Activated CD4-positive, CD25-positive, alpha-beta regulatory T cell (primary cell): ENCODE results near the gene FOCAD.
"Not testable (repeated sequence)": the region's sequence is repeated elsewhere in the genome, so short reads cannot be mapped to it uniquely, and the experiment has no call there.

ENCODE experiments used
- DNase-seq, 4 experiments: peaks; one replicate each; lab custom pipeline; 2025; lab: John Stamatoyannopoulos, UW

Gene FOCAD

DNA sequence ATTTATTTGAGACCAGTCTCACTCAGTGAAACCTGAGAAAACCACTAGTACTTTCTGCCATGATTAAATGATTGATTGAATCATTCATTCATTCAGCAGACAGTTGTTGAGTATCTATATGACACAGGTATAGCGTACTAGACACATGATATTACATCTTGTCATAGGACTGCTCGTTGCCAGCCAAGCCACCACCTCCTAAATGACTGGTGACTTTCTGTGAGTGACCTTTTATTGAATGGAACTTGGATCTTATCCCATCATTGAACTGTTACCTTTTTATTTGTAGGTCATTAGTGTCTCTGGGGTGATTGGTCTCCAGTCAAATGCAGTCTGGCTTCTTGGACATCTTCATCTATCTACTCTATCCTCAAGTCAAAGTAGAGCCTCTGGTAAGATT, 266.6 kb downstream of the FOCAD start:
- no peak for DNase-seq

DNA sequence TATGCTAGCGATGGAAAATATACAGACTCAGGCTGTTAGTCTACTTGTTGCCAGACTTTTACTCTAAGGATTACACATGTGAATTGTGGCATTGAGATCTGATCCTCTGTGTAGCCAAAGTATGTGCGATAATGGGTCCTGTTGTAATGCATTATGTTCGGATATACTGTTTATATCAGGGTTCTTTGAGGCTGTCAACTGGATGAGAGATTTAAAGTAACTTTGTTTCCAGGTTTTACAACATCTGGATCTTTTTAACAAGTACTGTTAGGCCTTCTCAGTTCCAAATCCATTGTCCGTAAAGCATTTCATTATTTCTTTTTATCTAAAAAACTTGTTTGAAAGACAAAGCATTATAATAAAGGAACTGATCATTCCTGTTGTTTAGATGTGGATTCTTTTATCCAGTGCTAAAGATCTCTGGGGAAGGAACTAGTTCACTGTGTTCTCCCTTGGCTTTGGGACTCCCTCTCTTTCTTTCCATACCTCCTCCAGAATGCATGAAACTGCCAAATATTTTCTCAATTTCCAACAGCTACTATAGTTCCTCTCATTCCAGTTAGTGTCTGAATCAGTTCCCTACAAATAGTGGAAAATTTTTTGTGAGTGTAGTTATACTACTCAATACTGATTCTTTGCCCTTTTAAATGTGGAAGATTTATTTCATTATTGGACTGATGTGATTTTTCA, 278.6 kb downstream of the FOCAD start:
- no peak for DNase-seq

DNA sequence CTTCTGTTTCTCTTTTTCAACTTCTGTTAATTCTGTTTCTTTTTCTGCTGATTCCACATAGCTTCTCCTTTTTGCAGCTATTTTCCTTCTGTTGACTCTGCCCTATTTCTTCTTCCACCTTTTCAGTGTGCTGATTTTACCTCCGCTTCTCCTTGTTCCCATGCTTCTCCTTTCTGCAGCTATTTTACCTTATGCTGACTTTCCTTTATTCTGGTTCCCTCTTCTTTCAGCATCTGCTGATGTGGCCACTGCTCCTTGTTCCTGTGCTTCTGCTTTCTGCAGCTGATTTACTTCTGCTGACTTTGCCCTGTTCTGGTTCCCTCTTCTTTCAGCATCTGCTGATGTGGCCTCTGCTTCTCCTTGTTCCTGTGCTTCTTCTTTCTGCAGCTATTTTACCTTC, 288.6 kb downstream of the FOCAD start:
- no peak for DNase-seq

DNA sequence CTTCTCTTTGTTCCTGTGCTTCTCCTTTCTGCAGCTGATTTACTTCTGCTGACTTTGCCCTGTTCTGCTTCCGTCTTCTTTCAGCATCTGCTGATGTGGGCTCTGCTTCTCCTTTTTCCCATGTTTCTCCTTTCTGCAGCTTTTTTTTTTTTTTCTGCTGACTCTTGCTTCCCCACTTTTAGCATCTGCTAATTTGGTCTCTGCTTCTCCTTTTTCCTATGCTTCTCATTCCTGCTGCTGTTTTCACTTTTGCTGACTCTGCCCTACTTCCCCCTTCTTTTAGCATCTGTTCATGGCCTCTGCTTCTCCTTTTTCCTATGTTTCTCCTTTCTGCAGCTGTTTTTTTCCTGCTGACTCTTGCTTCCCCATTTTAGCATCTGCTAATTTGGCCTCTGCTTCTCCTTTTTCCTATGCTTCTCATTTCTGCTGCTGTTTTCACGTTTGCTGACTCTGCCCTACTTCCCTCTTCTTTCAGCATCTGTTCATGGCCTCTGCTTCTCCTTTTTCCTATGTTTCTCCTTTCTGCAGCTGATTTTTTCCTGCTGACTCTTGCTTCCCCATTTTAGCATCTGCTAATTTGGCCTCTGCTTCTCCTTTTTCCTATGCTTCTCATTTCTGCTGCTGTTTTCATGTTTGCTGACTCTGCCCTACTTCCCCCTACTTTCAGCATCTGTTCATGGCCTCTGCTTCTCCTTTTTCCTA, 289.3 kb downstream of the FOCAD start:
- DNase-seq, result not testable (repeated sequence)

DNA sequence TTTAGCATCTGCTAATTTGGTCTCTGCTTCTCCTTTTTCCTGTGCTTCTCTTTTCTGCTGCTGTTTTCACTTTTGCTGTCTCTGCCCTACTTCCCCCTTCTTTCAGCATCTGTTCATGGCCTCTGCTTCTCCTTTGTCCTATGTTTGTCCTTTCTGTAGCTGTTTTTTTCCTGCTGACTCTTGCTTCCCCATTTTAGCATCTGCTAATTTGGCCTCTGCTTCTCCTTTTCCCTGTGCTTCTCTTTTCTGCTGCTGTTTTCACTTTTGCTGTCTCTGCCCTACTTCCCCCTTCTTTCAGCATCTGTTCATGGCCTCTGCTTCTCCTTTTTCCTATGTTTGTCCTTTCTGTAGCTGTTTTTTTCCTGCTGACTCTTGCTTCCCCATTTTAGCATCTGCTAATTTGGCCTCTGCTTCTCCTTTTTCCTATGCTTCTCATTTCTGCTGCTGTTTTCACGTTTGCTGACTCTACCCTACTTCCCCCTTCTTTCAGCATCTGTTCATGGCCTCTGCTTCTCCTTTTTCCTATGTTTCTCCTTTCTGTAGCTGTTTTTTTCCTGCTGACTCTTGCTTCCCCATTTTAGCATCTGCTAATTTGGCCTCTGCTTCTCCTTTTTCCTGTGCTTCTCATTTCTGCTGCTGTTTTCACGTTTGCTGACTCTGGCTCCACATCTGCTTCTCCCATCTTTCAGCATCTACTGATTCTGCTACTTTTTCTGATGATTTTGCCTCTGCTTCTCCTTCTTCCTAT, 290.3 kb downstream of the FOCAD start:
- not testable (repeated sequence) for DNase-seq

DNA sequence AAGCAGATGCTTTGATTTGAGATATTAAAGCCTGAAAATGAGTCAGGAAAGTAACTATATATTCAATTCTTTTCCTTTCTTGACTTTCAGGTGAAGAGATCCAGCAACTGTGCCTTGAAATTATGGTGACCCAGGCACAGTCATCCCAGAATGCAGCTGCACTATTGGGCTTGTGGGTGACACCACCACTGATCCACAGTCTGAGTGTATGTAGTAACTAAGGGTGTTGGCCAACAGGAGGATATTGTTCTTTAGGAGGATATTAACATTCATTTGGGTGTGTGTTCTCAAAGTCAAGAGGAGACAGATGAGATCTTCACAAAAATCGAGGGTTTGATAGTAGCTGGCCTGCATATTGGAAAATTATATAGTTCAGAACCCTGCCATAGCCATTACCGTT, 294.2 kb downstream of the FOCAD start:
- DNase-seq, result no peak

DNA sequence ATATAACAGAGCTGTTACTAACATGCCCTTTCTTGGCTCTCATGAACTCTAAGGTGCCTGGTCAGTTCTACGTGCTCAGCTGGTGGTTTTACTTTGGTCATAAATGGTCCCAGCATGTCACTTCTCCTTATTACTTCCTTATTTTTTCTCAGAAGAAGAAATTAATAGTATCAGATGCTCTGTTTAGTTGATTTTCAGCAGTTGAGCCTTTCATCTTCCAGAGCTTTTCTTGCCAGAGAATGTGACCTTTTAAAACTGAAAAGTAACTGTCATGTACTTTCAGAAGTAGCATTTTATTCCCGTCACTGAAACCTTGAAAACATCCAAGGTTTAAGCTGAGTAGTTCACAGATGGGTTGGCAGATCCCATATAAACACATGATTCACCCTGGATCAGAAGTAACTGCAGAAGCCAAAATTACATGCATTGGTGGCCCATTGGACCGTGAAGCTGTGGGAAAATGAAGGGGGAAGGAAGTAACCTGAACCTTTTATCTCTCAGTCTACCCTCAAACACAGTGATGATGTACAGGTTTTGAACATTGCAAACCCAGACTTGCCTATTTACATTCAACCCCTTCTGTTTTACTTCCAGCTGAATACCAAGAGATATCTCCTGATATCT, 296.9 kb downstream of the FOCAD start:
- DNase-seq, result no peak

DNA sequence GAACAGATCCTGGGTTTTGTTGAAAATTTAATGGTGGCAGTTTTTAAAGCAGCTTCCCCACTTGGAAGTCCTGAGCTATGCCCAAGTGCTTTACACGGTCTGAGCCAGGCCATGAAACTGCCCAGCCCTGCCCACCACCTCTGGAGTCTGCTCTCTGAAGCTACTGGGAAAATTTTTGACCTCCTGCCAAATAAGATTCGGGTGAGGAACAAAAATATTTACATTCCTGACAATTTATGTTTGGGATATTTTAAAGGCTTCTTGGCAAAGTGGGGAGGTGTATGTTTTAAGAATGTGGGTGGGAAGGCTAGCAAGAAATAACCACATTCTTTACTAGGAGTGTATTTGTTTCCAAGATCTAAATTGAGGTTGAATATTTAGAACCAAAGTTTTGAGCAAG, 297.4 kb downstream of the FOCAD start:
- no peak for DNase-seq

DNA sequence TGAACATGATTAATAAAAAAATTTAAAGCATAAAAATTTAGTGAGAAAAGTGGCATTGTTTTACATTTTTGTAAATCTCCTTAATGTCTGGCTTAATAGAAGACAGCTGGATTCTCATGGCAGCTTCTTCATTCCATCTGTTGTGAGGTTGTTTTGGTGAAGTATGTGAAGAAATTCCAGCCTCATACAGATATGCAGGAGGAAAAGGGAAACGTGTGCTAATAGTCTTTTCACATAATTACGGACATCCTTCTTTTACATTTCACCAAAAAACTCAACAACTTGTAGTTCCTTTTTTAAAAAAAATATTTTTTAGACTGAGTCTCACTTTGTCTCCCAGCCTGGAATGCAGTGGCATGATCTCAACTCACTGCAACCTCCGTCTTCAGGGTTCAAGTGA, 300.4 kb downstream of the FOCAD start:
- DNase-seq, result no peak

DNA sequence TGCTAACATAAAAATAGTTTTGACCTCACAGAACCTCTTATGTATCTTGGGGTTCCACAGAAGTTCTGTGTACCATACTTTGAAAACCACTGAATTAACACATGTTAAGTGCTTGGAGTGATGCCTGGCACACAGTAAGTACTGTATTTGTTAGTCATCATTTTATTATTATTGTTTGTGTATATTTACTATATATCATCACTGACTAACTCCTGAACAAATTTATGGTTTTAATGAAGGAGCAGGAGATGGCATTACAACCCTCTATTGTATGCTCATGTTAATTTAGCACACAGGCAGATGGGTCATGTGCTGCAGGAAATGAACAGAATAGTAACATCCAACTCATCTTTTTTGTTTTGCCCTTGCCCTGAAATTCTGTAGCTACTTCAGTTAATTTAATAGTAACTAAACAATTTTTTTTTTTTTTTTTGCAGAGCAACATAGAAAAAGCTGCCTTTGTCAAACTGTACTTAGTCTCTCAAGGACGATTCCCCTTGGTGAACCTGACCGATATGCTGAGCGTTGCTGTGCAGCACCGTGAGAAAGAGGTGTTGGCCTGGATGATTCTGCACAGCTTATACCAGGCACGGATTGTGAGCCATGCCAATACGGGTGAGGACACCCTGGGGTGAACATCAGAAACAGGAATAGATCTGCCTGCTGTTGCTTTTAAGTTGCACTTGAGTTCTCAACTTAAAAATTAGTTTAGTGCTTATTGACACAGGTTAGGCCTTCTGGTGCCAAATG, 302.0 kb downstream of the FOCAD start:
- no peak for DNase-seq

DNA sequence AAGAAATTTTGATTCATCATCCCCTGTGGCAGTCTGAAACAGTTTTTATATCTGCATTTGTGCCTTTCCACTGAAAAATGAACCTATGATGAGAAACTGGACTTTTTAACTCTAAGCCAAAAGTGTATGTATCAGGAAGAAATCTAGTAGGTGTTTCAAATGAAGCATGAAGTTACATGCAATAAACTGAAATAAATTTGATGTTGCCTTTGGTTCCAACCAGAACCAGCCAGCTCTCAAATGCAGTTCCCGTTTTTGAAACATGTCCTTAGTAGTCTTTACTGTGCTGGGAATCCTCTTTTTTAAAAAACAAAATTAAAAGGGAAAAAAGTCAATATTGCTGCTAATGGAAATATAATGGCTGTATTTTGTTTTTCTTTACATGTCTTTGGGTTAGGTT, 303.5 kb downstream of the FOCAD start:
- no peak for DNase-seq

DNA sequence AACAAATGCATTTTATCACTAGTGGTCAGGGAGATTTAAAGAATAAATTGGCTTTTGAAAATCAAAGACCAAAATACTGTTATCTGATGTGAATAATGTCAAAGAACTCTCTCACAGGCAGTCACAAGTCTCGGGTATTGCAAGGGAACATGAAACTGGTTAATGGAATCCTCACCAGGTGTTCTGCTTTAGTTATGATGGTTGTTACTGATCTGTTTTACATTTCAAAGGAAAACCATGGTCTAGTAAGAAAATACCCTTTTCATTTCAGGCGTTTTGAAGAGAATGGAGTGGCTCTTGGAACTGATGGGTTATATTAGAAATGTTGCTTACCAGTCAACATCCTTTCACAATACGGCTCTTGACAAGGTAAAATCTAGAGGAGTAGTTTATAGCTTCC, 304.0 kb downstream of the FOCAD start:
- DNase-seq, result no peak

DNA sequence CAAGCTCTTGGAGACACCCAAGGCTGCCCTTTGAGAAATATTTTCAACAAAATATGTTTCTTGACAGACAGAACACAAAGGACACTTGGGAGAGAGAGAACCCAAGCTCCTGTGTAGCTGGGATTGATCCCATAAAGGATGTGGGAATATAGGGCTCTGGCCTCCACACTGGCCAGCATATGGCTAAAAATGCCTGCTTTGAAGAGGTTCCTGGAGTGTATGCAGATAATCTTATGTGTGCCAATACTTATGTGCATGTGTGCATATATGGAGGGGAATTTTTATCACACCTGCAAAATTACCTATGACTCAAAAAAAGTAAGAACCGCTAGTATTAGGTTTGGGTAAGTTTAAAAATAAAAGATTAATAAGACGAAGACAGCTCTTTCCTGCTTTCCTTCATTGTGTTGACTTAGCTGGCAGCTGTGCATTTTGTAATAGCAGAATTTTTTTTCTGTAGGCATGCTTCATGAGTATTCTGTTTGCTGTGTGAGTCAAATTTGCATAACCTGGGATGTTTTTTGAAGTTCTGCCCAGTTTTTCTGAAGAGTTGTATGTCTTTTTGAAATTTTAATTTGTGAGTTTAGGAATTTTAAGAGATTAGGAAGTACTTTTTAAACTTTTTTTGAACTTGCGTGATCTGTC, 304.7 kb downstream of the FOCAD start:
- no peak for DNase-seq

DNA sequence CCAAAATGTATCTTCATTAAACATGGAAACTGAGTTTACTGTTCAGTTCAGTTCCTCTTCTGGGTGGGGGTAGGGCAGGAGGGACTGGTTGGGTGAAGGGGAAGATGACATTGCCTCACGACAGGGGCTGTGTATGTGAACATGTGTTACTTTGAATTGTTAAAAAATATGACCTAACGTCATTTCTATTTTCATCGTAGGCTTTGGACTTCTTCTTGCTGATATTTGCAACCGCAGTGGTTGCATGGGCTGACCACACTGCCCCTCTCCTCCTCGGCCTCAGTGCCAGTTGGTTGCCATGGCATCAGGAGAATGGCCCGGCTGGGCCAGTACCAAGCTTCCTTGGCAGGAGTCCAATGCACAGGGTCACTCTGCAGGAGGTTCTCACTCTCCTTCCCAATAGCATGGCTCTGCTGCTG, 305.9 kb downstream of the FOCAD start:
- DNase-seq, result no peak

DNA sequence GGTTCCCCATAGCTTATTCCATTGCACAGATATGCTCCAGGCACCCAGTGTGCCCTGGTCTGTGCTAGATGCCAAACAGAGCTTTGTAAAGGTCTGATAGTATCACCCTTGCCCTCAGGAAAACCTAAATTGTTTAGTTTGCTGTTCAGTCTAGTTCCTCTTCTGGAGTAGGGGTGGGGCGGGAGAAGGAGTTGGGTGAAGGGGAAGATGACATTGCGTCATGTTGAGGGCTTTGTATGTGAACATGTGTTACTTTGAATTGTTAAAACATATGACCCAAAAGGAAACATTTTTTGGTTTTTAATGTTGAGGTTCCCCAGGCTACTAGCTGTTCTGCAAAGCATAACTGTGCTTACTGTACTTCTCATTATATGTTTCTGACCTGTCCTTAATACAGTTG, 306.8 kb downstream of the FOCAD start:
- no peak for DNase-seq

DNA sequence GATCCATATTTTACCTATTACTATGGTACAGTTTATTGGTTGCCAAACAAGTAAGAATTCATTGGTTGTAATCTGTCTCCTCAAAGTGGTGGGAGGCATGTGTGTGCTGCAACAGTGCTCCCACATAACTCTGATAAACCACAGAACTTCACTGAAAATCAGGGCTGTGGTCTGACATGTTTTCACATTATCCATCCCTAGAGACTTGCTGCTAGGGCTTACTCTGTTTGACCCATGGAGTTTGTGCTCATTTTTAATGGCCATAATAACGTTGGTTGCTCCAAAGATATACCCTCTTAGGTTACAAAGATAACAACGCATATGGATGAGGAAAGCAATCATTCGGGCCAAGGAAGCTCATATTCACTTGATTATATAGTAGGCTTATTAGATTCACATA, 310.4 kb downstream of the FOCAD start:
- DNase-seq, result no peak

DNA sequence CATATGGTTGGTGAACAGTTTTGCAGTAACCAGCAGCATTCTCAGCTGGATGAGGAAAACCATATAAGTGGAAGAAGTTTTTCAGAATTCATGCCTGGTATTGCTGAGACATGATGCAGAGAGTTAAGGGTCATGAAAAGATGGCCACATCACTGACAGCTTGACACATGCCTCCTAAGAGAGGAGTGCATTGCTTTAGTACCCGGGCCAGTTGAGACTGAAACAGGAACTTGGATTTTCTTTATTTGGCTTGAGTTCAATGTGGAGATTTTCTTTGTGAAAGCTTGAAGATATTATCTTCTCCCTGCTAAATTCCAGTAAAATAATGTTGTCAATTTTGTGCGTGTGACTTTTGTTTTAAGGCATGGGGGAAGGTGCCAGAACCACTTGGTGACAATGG, 311.6 kb downstream of the FOCAD start:
- no peak for DNase-seq

DNA sequence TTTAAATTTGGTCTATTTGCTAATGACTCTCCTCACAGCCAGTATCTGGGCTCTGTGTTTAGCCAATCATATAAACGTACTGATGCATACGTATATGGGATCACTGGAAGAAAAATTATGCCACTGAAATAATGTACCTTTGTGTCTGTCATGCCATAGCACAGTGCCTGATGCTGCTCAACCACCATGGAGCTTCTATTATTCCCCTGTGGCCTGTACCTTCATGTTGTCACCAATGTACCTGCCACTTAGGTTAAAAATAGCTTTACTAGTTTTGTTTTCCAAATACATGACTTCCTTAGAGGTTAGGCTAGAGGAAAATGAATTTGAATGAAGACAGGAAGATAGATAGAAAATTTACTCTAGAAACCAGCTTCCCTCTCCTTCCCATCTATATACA, 312.8 kb downstream of the FOCAD start:
- DNase-seq, result no peak

DNA sequence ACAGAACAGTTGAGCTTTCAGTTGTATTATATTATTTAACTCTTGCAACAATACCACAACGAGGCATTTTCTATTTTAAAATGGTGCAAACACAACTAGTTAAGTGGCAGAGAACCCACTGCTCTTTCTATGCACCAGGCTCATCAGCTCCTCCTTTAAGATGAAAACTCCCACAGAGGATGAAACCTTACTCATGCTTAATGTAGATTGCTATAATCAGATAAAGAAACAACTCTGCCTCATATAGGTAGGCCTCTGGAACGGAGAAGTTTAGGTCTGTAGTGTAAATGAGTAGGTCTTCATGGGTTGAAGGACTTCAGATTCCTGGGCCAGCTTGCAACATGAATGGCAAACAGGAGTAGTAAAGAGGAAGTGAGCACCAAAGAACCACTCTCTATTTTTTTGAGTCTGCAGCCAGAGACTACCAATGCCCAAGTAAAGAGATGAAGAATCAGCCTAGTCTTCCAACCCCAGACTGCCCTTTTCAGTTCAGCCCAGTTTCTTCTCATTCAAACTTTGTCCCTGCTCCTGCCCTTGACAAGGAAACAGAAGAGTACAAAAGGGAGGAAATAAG, 313.5 kb downstream of the FOCAD start:
- DNase-seq, result no peak

DNA sequence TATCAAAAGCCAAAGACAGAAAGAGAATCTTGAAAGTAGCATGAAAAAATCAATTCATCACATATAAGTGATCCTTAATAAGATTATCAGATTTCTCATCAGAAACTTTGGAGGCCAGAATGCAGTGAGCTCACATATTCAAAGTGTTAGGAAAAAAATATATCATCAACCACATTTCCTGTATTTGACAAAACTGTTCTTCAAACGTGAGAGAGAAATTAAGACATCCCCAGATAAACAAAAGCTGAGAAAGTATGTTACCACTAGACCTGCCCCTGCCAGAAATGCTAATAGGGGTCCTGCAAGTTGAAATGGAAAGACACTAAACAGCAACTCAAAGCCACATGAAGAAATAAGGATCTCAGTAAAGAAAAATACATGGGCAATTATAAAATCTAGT, 317.5 kb downstream of the FOCAD start:
- no peak for DNase-seq

DNA sequence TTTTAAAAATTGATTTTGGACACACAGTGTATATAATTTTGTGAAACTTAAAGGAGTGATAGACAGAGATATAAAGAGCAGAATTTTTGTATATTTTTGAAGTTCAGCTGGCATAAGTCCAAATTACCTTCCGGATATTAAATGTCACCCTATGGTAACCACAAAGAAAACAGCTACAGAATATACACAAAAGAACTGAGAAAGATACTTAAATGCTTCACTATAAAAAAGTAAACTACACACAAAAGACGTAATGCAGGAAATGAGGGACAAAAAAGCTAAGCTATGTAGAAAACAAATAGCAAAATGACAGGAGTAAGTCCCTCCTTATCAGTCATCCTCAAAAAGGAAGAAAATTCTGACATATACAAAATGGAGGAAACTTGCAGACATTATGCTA, 318.0 kb downstream of the FOCAD start:
- no peak for DNase-seq
